IMR-90 (cell line): ENCODE measurements around the gene TRNT1. TPM values are rescaled to one million over a fixed set of nuclear protein-coding genes. Genes with fewer than 3 reads are reported as not detected.

ENCODE experiments used
- ATAC-seq: fragments of 200-7000 bp; cut with Tn5 transposase; 2 replicates; pipeline ENCODE4 v1.9.1; 2020; ENCODE audit warnings: low read depth, mild to moderate bottlenecking, moderate library complexity
- BruUV-seq: library from RNA; stranded (reverse); fragments of 400-500 nt; replicated peaks from 2 replicates; lab custom pipeline; 2021; lab: Mats Ljungman, UMichigan
- CTCF ChIA-PET: fragments of 300-600 bp; formaldehyde crosslinking; extraction: SDS; loops from one replicate; lab custom pipeline; 2021; ENCODE audit warnings: antibody characterized with exemption; lab: Yijun Ruan, JAX
- POLR2A ChIA-PET: fragments of 300-600 bp; sonication (Branson Sonifier 250); formaldehyde crosslinking; loops from one replicate; lab custom pipeline; 2022; ENCODE audit warnings: antibody characterized with exemption; ENCODE audit not compliant: unreplicated experiment; lab: Charles Lee
- DNase-seq: peaks from one replicate; pipeline ENCODE4 v3.0.0; 2013
- H2AFZ ChIP-seq: replicated peaks from 2 replicates; pipeline ENCODE3; 2013; ENCODE audit warnings: low read length, mild to moderate bottlenecking; ENCODE audit not compliant: poor library complexity
- H2AK5ac ChIP-seq: 2 replicates; pipeline ENCODE4 v1.6.1; 2013; ENCODE audit warnings: low read depth, low read length, inconsistent platforms
- H2AK9ac ChIP-seq: replicated peaks from 2 replicates; pipeline ENCODE3; 2013; ENCODE audit warnings: mild to moderate bottlenecking, low read depth, low read length, moderate library complexity; ENCODE audit not compliant: poor library complexity
- H2BK120ac ChIP-seq: 2 replicates; pipeline ENCODE4 v1.6.1; 2013; ENCODE audit warnings: low read depth, low read length, inconsistent platforms
- H2BK15ac ChIP-seq: 3 replicates; pipeline ENCODE4 v1.6.1; 2013; ENCODE audit warnings: low read depth, low read length, inconsistent platforms
- H2BK20ac ChIP-seq: 2 replicates; pipeline ENCODE4 v1.6.1; 2013; ENCODE audit warnings: low read depth, mild to moderate bottlenecking, inconsistent platforms, low read length, moderate library complexity
- H2BK5ac ChIP-seq: 2 replicates; pipeline ENCODE4 v1.6.1; 2013; ENCODE audit warnings: mild to moderate bottlenecking, low read depth, low read length, inconsistent platforms; ENCODE audit not compliant: poor library complexity, severe bottlenecking
- H3K14ac ChIP-seq: replicated peaks from 2 replicates; pipeline ENCODE4 v1.6.1; 2013; ENCODE audit warnings: low read depth, low read length, inconsistent platforms
- H3K18ac ChIP-seq: 2 replicates; pipeline ENCODE4 v1.6.1; 2013; ENCODE audit warnings: low read depth, low read length, control low read depth
- H3K23ac ChIP-seq: 2 replicates; pipeline ENCODE4 v1.6.1; 2013; ENCODE audit warnings: low read depth, low read length, inconsistent platforms
- H3K27ac ChIP-seq: 2 replicates; pipeline ENCODE4 v1.5.1; 2013; ENCODE audit warnings: mild to moderate bottlenecking, control low read depth, low read length; ENCODE audit not compliant: insufficient read depth
- H3K27me3 ChIP-seq: 2 replicates; pipeline ENCODE4 v1.6.1; 2013; ENCODE audit warnings: low read length; ENCODE audit not compliant: control insufficient read depth, insufficient read depth
- H3K36me3 ChIP-seq: 2 replicates; pipeline ENCODE4 v1.6.1; 2013; ENCODE audit warnings: low read length, mixed read lengths; ENCODE audit not compliant: control insufficient read depth, insufficient read depth
- H3K4ac ChIP-seq: 2 replicates; pipeline ENCODE4 v1.6.1; 2013; ENCODE audit warnings: low read depth, low read length, inconsistent platforms
- H3K4me1 ChIP-seq: 2 replicates; pipeline ENCODE4 v1.6.1; 2013; ENCODE audit warnings: low read length, mixed read lengths; ENCODE audit not compliant: control insufficient read depth, insufficient read depth
- H3K4me2 ChIP-seq: 2 replicates; pipeline ENCODE4 v1.6.1; 2013; ENCODE audit warnings: low read depth, mild to moderate bottlenecking, control low read depth, low read length, moderate library complexity
- H3K4me3 ChIP-seq: 2 replicates; pipeline ENCODE4 v1.5.1; 2013; ENCODE audit warnings: low read depth, mild to moderate bottlenecking, control low read depth, low read length, moderate library complexity; ENCODE audit not compliant: insufficient read depth
- H3K56ac ChIP-seq: 2 replicates; pipeline ENCODE4 v1.6.1; 2013; ENCODE audit warnings: low read length, inconsistent platforms; ENCODE audit not compliant: insufficient read depth; ENCODE audit errors: extremely low read depth
- H3K79me1 ChIP-seq, 2 experiments: 2 replicates each; pipeline ENCODE4 v1.6.1; 2013; ENCODE audit warnings: low read length in 2 of 2, inconsistent platforms in 1 of 2, low read depth in 1 of 2
- H3K9ac ChIP-seq: 2 replicates; pipeline ENCODE4 v1.6.1; 2013; ENCODE audit warnings: low read depth, low read length, control low read depth
- H3K9me1 ChIP-seq: 2 replicates; pipeline ENCODE4 v1.6.1; 2013; ENCODE audit warnings: low read length, inconsistent platforms; ENCODE audit not compliant: insufficient read depth
- H3K9me3 ChIP-seq: 2 replicates; pipeline ENCODE4 v1.6.1; 2013; ENCODE audit warnings: low read length; ENCODE audit not compliant: control insufficient read depth, insufficient read depth
- H4K20me1 ChIP-seq: 2 replicates; pipeline ENCODE4 v1.6.1; 2013; ENCODE audit warnings: low read length, inconsistent platforms; ENCODE audit not compliant: insufficient read depth
- H4K5ac ChIP-seq: 2 replicates; pipeline ENCODE4 v1.6.1; 2013; ENCODE audit warnings: mild to moderate bottlenecking, low read depth, low read length, control low read depth
- H4K8ac ChIP-seq, 2 experiments: 2 replicates each; pipeline ENCODE4 v1.6.1; 2013; ENCODE audit warnings: low read depth in 2 of 2, low read length in 2 of 2, control low read depth in 1 of 2, inconsistent platforms in 1 of 2
- H4K91ac ChIP-seq: 2 replicates; pipeline ENCODE4 v1.6.1; 2013; ENCODE audit warnings: low read depth, low read length, inconsistent platforms; ENCODE audit not compliant: insufficient read depth
- CEBPB ChIP-seq: IDR thresholded peaks from 2 replicates; pipeline ENCODE4 v1.6.1; 2012; ENCODE audit warnings: low read depth, low read length, improper control_type of control experiment
- CHD1 ChIP-seq: IDR thresholded peaks from 2 replicates; pipeline ENCODE4 v1.6.1; 2012; ENCODE audit warnings: low read depth, low read length, improper control_type of control experiment
- FOS ChIP-seq: fragments of 150-350 bp; IDR thresholded peaks from 2 replicates; pipeline ENCODE4 v1.6.1; 2016; ENCODE audit warnings: low read depth, low read length
- MAZ ChIP-seq: IDR thresholded peaks from 2 replicates; pipeline ENCODE4 v1.6.1; 2012; ENCODE audit warnings: low read depth, mild to moderate bottlenecking, low read length, improper control_type of control experiment, moderate library complexity, borderline replicate concordance
- MXI1 ChIP-seq: IDR thresholded peaks from 2 replicates; pipeline ENCODE4 v1.6.1; 2012; ENCODE audit warnings: low read depth, mild to moderate bottlenecking, low read length, moderate library complexity, borderline replicate concordance
- NFE2L2 ChIP-seq: fragments of 150-350 bp; IDR thresholded peaks from 2 replicates; pipeline ENCODE4 v1.6.1; 2016; ENCODE audit warnings: low read depth, mild to moderate bottlenecking, low read length
- POLR2A ChIP-seq: IDR thresholded peaks from 2 replicates; pipeline ENCODE4 v1.6.1; 2012; ENCODE audit warnings: mild to moderate bottlenecking, low read depth, low read length
- RAD21 ChIP-seq: IDR thresholded peaks from 2 replicates; pipeline ENCODE4 v1.6.1; 2012; ENCODE audit warnings: low read length, improper control_type of control experiment
- RFX5 ChIP-seq: IDR thresholded peaks from 2 replicates; pipeline ENCODE4 v1.8.0; 2012; ENCODE audit warnings: low read depth, mild to moderate bottlenecking, low read length, moderate library complexity
- SMC3 ChIP-seq: fragments of 150-350 bp; IDR thresholded peaks from 2 replicates; pipeline ENCODE4 v1.6.1; 2016; ENCODE audit warnings: low read depth, mild to moderate bottlenecking, antibody characterized with exemption, low read length, moderate library complexity
- WGBS, 2 experiments: methylation state at CpG; one replicate each; pipeline versions ENCODE4 v1.1.5 to v1.1.7; 2013; ENCODE audit warnings: missing lambda C conversion rate in 2 of 2; ENCODE audit not compliant: insufficient read length in 1 of 2; ENCODE audit errors: extremely low coverage in 2 of 2; 5-methylcytosine and 5-hydroxymethylcytosine counted together
- dilution Hi-C: fragments of 300-500 bp; cut with HindIII; formaldehyde crosslinking; loops from one replicate; pipeline ENCODE4 v1.14.3; 2018; ENCODE audit warnings: low sequenced_read_pairs; ENCODE audit not compliant: unreplicated experiment
- in situ Hi-C: fragments of 300-500 bp; cut with MboI; formaldehyde crosslinking; loops from 3 replicates; pipeline ENCODE4 v1.14.3; 2019; ENCODE audit warnings: low sequenced_read_pairs, inconsistent platforms, mixed read lengths
- intact Hi-C: fragments of 100-400 bp; cut with micrococcal nuclease; formaldehyde crosslinking; loops from 2 replicates; pipeline ENCODE4 v1.10.0; 2022
- polyA plus RNA-seq, 3 experiments: library from polyadenylated mRNA; depleted of rRNA; stranded (reverse); fragments of >200 nt; gene quantifications; 2 replicates each; pipeline ENCODE4 v1.2.3, GENCODE V29; 2012; ENCODE audit warnings: low replicate concordance in 1 of 3
- total RNA-seq: library from RNA; depleted of rRNA; stranded (reverse); fragments of >200 nt; gene quantifications from 2 replicates; pipeline ENCODE4 v1.2.3, GENCODE V29; 2012
- TF ChIP-seq, protein P1 (sequence below): conservative IDR thresholded peaks from 2 replicates; pipeline ENCODE4 v1.5.1; 2012; ENCODE audit warnings: mild to moderate bottlenecking, low read depth, low read length, improper control_type of control experiment
- TF ChIP-seq, protein P2 (sequence below): fragments of 150-350 bp; IDR thresholded peaks from 2 replicates; pipeline ENCODE4 v1.6.1; 2017; ENCODE audit warnings: mild to moderate bottlenecking, antibody characterized with exemption, low read length, low read depth

The TRNT1 gene
- total and polyA plus RNA-seq, 2 of the 4 experiments (the other 2 are of a cell fraction): 11.8 to 12.3 TPM

- WGBS, 2 experiments: 2% methylated on average over 17 of the region's 56 CpGs; no CpG with 5 or more reads in 1 of the 2 experiments
- CTCF ChIA-PET: interaction anchor here (0.5 to 0.7 kb wide), 2 partner anchors 13 to 115 kb away, joined by 3 to 4 read pairs; no protein-coding TSS in a partner anchor
- intact Hi-C loops: loop anchor here (10.0 kb wide), 1 partner anchor 1195 kb away; no protein-coding TSS in a partner anchor
Observed at GRCh38 chr3:3179407-3180094, 52.8 kb downstream of the TRNT1 start, which contains the start of gene CRBN. Gene CRBN (minus strand): TSS chr3:3179691. CDS start chr3:3179687, 4 bp downstream.

More at GRCh38 chr3:3179407-3180094, 52.8 kb downstream of the TRNT1 start, which contains the start of gene CRBN:
- H4K20me1 ChIP-seq: no peaks in the 10 kb centered on the region
- H3K9me1 ChIP-seq: no peaks in the 10 kb centered on the region
- TF ChIP-seq, protein P1, sequence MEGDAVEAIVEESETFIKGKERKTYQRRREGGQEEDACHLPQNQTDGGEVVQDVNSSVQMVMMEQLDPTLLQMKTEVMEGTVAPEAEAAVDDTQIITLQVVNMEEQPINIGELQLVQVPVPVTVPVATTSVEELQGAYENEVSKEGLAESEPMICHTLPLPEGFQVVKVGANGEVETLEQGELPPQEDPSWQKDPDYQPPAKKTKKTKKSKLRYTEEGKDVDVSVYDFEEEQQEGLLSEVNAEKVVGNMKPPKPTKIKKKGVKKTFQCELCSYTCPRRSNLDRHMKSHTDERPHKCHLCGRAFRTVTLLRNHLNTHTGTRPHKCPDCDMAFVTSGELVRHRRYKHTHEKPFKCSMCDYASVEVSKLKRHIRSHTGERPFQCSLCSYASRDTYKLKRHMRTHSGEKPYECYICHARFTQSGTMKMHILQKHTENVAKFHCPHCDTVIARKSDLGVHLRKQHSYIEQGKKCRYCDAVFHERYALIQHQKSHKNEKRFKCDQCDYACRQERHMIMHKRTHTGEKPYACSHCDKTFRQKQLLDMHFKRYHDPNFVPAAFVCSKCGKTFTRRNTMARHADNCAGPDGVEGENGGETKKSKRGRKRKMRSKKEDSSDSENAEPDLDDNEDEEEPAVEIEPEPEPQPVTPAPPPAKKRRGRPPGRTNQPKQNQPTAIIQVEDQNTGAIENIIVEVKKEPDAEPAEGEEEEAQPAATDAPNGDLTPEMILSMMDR: peak; percentile 97
- TF ChIP-seq SMC3 (peak; percentile 40; the same call in 1 of the 2 replicates), POLR2A (peak; percentile 73), FOS (no peak), RAD21 (peak; percentile 51), RFX5 (no peak), CHD1 (no peak), NFE2L2 (no peak), CEBPB (no peak), MAZ (peak; percentile 68; the same call in 1 of the 2 replicates), MXI1 (peak; percentile 63)
- TF ChIP-seq, protein P2, sequence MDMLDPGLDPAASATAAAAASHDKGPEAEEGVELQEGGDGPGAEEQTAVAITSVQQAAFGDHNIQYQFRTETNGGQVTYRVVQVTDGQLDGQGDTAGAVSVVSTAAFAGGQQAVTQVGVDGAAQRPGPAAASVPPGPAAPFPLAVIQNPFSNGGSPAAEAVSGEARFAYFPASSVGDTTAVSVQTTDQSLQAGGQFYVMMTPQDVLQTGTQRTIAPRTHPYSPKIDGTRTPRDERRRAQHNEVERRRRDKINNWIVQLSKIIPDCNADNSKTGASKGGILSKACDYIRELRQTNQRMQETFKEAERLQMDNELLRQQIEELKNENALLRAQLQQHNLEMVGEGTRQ: no peak
- peak within 1 kb of the TSS; percentile 100 for H2AFZ ChIP-seq
- 0 out of 2 replicates have a peak within 1 kb of the TSS, but pooled peaks have one; percentile 46 for H3K23ac ChIP-seq
- H3K27ac ChIP-seq: peak within 1 kb of the TSS; percentile 12
- no peaks in the 10 kb centered on the region for H3K9me3 ChIP-seq
- ATAC-seq (peak; percentile 100), DNase-seq (peak; percentile 76)
- no peaks in the 10 kb centered on the region for H3K36me3 ChIP-seq
- H3K79me1 ChIP-seq: peaks cover 9 to 13% of the 10 kb centered on the region in 2 experiments
- BruUV-seq: no TSS peak
- H3K27me3 ChIP-seq: no peaks in the 10 kb centered on the region
- H3K14ac ChIP-seq: peak within 1 kb of the TSS; percentile 85; the same call in 1 of the 2 replicates
- peak within 1 kb of the TSS; percentile 85 to 100 for H4K8ac ChIP-seq
- peak within 1 kb of the TSS; percentile 87 for H4K5ac ChIP-seq
- no peak within 1 kb of the TSS for H2BK20ac ChIP-seq
- H3K18ac ChIP-seq: no peak within 1 kb of the TSS
- POLR2A ChIA-PET: no interaction called here
- H2AK9ac ChIP-seq: peak within 1 kb of the TSS; percentile 79
- H2AK5ac ChIP-seq: no peak within 1 kb of the TSS
- H3K9ac ChIP-seq: peak within 1 kb of the TSS; percentile 69
- H2BK120ac ChIP-seq: peak within 1 kb of the TSS; percentile 66; the same call in 1 of the 2 replicates
- H3K56ac ChIP-seq: peak within 1 kb of the TSS; percentile 59
- peak within 1 kb of the TSS; percentile 79 for H3K4ac ChIP-seq
- in situ Hi-C loops: no loop called here
- H3K4me1 ChIP-seq: no peaks in the 10 kb centered on the region
- peak within 1 kb of the TSS; percentile 64 for H3K4me3 ChIP-seq
- H2BK15ac ChIP-seq: no peak within 1 kb of the TSS
- no peak within 1 kb of the TSS for H2BK5ac ChIP-seq
- dilution Hi-C loops: no loop called here
- H3K4me2 ChIP-seq: peak within 1 kb of the TSS; percentile 99
- peak within 1 kb of the TSS; percentile 10; the same call in 1 of the 2 replicates for H4K91ac ChIP-seq
